A549 (cell line): ENCODE measurements around the gene RNF126. TPM values are rescaled to one million over a fixed set of nuclear protein-coding genes. Genes with fewer than 3 reads are reported as not detected.

Source experiments
- ATAC-seq, 2 experiments: fragments of 200-7000 bp in 1 of 2; fragments of >200 bp in 1 of 2; cut with Nextera tagmentation in 1 of 2; cut with Tn5 transposase in 1 of 2; 3 replicates each; pipeline versions ENCODE4 v1.8.0 to v1.9.1; 2018 to 2020; ENCODE audit warnings: mild to moderate bottlenecking in 1 of 2, moderate library complexity in 1 of 2
- CTCF ChIA-PET: fragments of 300-600 bp; sonication (Branson Sonifier 250); formaldehyde crosslinking; extraction: SDS; loops from one replicate; lab custom pipeline; 2021; ENCODE audit warnings: antibody characterized with exemption, inconsistent platforms; lab: Yijun Ruan, JAX
- POLR2A ChIA-PET: fragments of 350-600 bp; formaldehyde crosslinking; extraction: SDS; loops from one replicate; lab custom pipeline; 2021; ENCODE audit warnings: antibody characterized with exemption, inconsistent platforms; lab: Yijun Ruan, JAX
- DNase-seq, 2 experiments: peaks; one replicate each; pipeline versions ENCODE4 v3.0.0 to v3.0.0-alpha.2; 2011 to 2016; ENCODE audit warnings: low read depth in 1 of 2, low spot score in 1 of 2
- FAIRE-seq: peaks from 2 replicates; lab custom pipeline; 2011; peaks lifted over from hg19 to GRCh38; lab: Jason Lieb, UNC
- H3K27ac ChIP-seq, 2 experiments: fragments of >200 bp; sonication (Bioruptor Twin); formaldehyde crosslinking; 3 replicates each; pipeline ENCODE4 v1.5.1; 2016 to 2017
- H3K4me1 ChIP-seq: fragments of >200 bp; sonication (Bioruptor Twin); formaldehyde crosslinking; 3 replicates; pipeline ENCODE4 v1.6.1; 2016
- H3K4me2 ChIP-seq: fragments of >200 bp; sonication (Bioruptor Twin); formaldehyde crosslinking; 3 replicates; pipeline ENCODE4 v1.6.1; 2016
- H3K4me3 ChIP-seq: fragments of >200 bp; sonication (Bioruptor Twin); formaldehyde crosslinking; 3 replicates; pipeline ENCODE4 v1.5.1; 2016
- H3K9me3 ChIP-seq: fragments of >200 bp; sonication (Bioruptor Twin); formaldehyde crosslinking; 3 replicates; pipeline ENCODE4 v1.6.1; 2016
- CBX8 ChIP-seq: fragments of 200-600 bp; sonication (generic); IDR thresholded peaks from 2 replicates; pipeline ENCODE4 v1.6.1; 2016
- EHF ChIP-seq: fragments of 250-450 bp; sonication (Bioruptor Pico); IDR thresholded peaks from 2 replicates; pipeline ENCODE4 v1.5.0; 2020; ENCODE audit warnings: mild to moderate bottlenecking
- EP300 ChIP-seq, 2 experiments: fragments of >200 bp; sonication (Bioruptor Twin); formaldehyde crosslinking; IDR thresholded peaks; 2 replicates in 1 of 2; 3 replicates in 1 of 2; pipeline ENCODE4 v1.6.1; 2016 to 2017
- ESRRA ChIP-seq: fragments of 150-350 bp; IDR thresholded peaks from 2 replicates; pipeline ENCODE4 v1.6.1; 2014; ENCODE audit warnings: mild to moderate bottlenecking, low read length, borderline replicate concordance
- FOSL2 ChIP-seq, 2 experiments: fragments of 450-650 bp in 1 of 2; fragments of >200 bp in 1 of 2; sonication (Bioruptor Twin) in 1 of 2; formaldehyde crosslinking; IDR thresholded peaks; 2 replicates each; pipeline versions ENCODE4 v1.5.0 to v1.6.1; 2016 to 2020; ENCODE audit warnings: mild to moderate bottlenecking in 1 of 2, moderate library complexity in 1 of 2
- HDAC2 ChIP-seq: fragments of 200-600 bp; sonication (generic); IDR thresholded peaks from 2 replicates; pipeline ENCODE4 v1.6.1; 2016
- HEYL ChIP-seq: fragments of 250-450 bp; sonication (Bioruptor Pico); IDR thresholded peaks from 2 replicates; pipeline ENCODE4 v1.8.0; 2021; ENCODE audit warnings: mild to moderate bottlenecking, moderate library complexity
- HOXB5 ChIP-seq: fragments of 250-450 bp; sonication (Bioruptor Pico); IDR thresholded peaks from 2 replicates; pipeline ENCODE4 v1.5.0; 2020; ENCODE audit warnings: mild to moderate bottlenecking, moderate library complexity
- KDM1A ChIP-seq: fragments of 200-600 bp; sonication (generic); IDR thresholded peaks from 2 replicates; pipeline ENCODE4 v1.6.1; 2016; ENCODE audit warnings: low read depth, mild to moderate bottlenecking
- KDM5A ChIP-seq: fragments of 200-600 bp; sonication (generic); IDR thresholded peaks from 2 replicates; pipeline ENCODE4 v1.6.1; 2016; ENCODE audit warnings: antibody characterized with exemption, mild to moderate bottlenecking
- MYC ChIP-seq: IDR thresholded peaks from 2 replicates; pipeline ENCODE4 v1.6.1; 2012; ENCODE audit warnings: mild to moderate bottlenecking, inconsistent platforms, low read length, improper control_type of control experiment, borderline replicate concordance
- PHF8 ChIP-seq: fragments of 200-600 bp; sonication (generic); IDR thresholded peaks from 2 replicates; pipeline ENCODE4 v1.6.1; 2016; ENCODE audit warnings: low read depth, mild to moderate bottlenecking, antibody characterized with exemption, moderate library complexity, borderline replicate concordance
- RAD21 ChIP-seq, 2 experiments: fragments of >200 bp in 1 of 2; sonication (Bioruptor Twin) in 1 of 2; formaldehyde crosslinking in 1 of 2; IDR thresholded peaks in 1 of 2; conservative IDR thresholded peaks in 1 of 2; 2 replicates in 1 of 2; 3 replicates in 1 of 2; pipeline ENCODE4 v1.6.1; 2012 to 2018; ENCODE audit warnings: inconsistent platforms in 1 of 2
- RCOR1 ChIP-seq: fragments of 150-350 bp; IDR thresholded peaks from 2 replicates; pipeline ENCODE4 v1.6.1; 2014; ENCODE audit warnings: antibody characterized with exemption, low read length, low read depth
- TFCP2L1 ChIP-seq: fragments of 250-450 bp; sonication (Bioruptor Pico); IDR thresholded peaks from 2 replicates; pipeline ENCODE4 v1.5.0; 2021; ENCODE audit warnings: mild to moderate bottlenecking
- ZC3H11A ChIP-seq: fragments of 450-650 bp; IDR thresholded peaks from 2 replicates; pipeline ENCODE4 v1.6.1; 2014; ENCODE audit warnings: antibody characterized with exemption, mild to moderate bottlenecking
- WGBS: methylation state at CpG from one replicate; pipeline ENCODE4 v1.1.6; 2017; ENCODE audit errors: missing lambda C conversion rate; 5-methylcytosine and 5-hydroxymethylcytosine counted together
- polyA plus RNA-seq, 4 experiments: library from polyadenylated mRNA; depleted of rRNA in 3 of 4; stranded (reverse); fragments of >200 nt; fragmentation: RNase III in 1 of 4; extraction: RNeasy Plus Mini Kit Qiagen cat#74134 plus additional on column Dnase treatment in 1 of 4; gene quantifications; 2 replicates in 3 of 4; 3 replicates in 1 of 4; pipeline ENCODE4 v1.2.3, GENCODE V29; 2011 to 2017
- TF ChIP-seq, protein P1 (sequence below): fragments of >200 bp; sonication (Bioruptor Twin); formaldehyde crosslinking; IDR thresholded peaks from 3 replicates; pipeline ENCODE4 v1.5.1; 2016
- TF ChIP-seq, protein P2 (sequence below): fragments of >200 bp; sonication (Bioruptor Twin); formaldehyde crosslinking; IDR thresholded peaks from 2 replicates; pipeline ENCODE4 v1.6.1; 2016

RNF126 gene
- polyA plus RNA-seq, 2 of the 4 experiments (the other 2 are of a cell fraction): 3.1 to 35.0 TPM

DNA sequence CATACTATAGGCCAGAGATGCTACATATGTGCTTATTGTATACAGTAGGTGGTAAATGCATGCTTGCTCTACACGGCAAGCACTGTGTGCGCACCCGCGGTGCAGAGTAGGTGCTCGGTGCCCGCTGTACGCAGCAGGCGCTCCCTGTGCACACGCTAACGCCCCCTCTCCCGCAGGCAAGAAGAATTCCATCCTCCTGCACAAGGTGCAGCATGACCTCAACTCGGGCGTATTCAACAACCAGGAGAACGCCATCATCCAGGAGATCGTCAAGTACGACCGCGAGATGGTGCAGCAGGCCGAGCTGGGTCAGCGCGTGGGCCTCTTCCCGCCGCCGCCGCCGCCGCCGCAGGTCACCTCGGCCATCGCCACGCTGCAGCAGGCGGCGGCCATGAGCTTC is 47.4 kb downstream of the RNF126 start:
- no peaks in the 10 kb centered on the region for H3K9me3 ChIP-seq
- POLR2A ChIA-PET: no interaction called here
- DNase-seq (no peak), FAIRE-seq (no peak), ATAC-seq (no peak)
- CTCF ChIA-PET: no interaction called here
- H3K4me3 ChIP-seq: no peak overlapping the region
- H3K27ac ChIP-seq: no peak overlapping the region
- peaks cover 16% of the 10 kb centered on the region for H3K4me1 ChIP-seq
- 98% methylated on average over 21 of the region's 33 CpGs for WGBS
- no peak for TF ChIP-seq MYC
- H3K4me2 ChIP-seq: no peak overlapping the region

DNA sequence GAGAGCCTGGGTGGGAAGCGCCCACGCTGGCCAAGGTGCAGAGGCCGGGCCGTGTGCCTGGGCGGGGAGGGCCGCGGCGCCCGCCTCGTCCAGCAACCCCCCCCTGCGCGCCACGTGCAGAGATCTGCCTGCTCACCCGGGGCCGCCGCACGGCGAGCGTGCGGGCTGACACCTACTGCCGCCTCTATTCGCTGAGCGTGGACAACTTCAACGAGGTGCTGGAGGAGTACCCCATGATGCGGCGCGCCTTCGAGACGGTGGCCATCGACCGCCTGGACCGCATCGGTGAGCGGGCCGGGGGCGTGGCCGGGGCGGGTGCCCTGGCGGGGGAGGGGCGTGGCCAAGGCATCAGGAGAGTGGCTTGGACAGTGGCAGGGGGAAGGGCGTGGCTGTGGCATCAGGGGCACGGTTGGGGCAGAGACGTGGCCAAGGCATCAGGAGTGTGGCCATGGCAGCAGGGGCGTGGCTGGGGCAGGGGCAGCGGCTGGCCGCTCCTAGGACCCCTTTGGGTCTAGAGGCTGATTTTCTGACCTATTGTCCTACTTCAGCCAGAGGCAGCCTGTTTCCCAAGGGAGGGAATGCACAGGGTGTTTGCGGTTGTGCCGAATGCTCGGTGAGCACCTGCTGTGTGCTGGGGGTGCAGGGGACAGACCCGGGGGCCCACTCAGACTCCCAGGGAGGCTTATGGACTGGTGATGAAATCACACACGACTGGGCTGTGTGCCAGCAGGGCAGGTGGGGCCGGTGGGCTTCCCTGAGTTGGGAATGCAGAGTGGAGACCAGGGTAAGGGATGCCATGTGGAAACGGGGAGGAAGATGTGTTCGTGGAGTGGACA is 49.1 kb downstream of the RNF126 start:
- Histone ChIP-seq H3K27ac (peak overlapping the region in 1 of 2 experiments; percentile 45; a peak in 2 of 6 replicates), H3K4me3 (no peak overlapping the region), H3K4me1 (peaks cover 33% of the 10 kb centered on the region), H3K9me3 (no peaks in the 10 kb centered on the region), H3K4me2 (no peak overlapping the region)
- ATAC-seq (no peak), DNase-seq (no peak), FAIRE-seq (no peak)
- CTCF ChIA-PET: interaction anchor here (1.1 kb wide), 1 partner anchor 28 kb away, joined by 3 read pairs; no protein-coding TSS in a partner anchor
- POLR2A ChIA-PET: no interaction called here
- WGBS: 96% methylated on average over 19 of the region's 54 CpGs
- TF ChIP-seq RAD21 (conservative IDR thresholded peaks at IDR 0.05 in 1 of 2, IDR thresholded peaks at IDR 0.05 in 1 of 2): no peak
- no peak for TF ChIP-seq PHF8
- no peak for TF ChIP-seq KDM5A
- no peak for TF ChIP-seq HDAC2
- no peak for TF ChIP-seq RCOR1

DNA sequence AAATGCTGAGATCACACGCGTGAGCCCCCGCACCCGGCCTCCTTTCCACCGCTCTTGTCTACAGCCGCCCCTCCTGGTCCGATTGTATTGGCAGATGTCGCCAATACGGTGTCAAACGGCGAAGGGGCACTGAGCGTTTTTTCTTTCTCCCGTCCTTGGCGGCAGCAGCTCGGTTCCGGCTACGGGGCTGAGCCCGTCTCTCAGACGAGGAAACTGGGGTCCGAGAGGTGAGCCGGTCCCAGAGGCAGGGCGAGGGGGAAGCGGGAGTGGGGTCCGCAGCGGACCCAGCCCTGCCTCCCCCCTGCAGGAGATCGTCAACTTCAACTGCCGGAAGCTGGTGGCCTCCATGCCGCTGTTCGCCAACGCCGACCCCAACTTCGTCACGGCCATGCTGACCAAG is 50.1 kb downstream of the RNF126 start:
- H3K9me3 ChIP-seq: no peaks in the 10 kb centered on the region
- DNase-seq (no peak), FAIRE-seq (no peak), ATAC-seq (no peak)
- 97% methylated on average over 33 of the region's 33 CpGs for WGBS
- H3K4me1 ChIP-seq: peaks cover 40% of the 10 kb centered on the region
- ChIA-PET CTCF (interaction anchor here (1.1 kb wide), 1 partner anchor 27 kb away, joined by 3 read pairs; no protein-coding TSS in a partner anchor), POLR2A (no interaction called here)
- no peak overlapping the region for H3K4me3 ChIP-seq
- no peak overlapping the region for H3K27ac ChIP-seq
- no peak for TF ChIP-seq ESRRA
- no peak for TF ChIP-seq FOSL2 (IDR thresholded peaks at IDR 0.05)
- no peak for TF ChIP-seq FOSL2 (CRISPR knock-in tag; IDR thresholded peaks at IDR 0.05)
- no peak for TF ChIP-seq KDM1A
- TF ChIP-seq, protein P1, sequence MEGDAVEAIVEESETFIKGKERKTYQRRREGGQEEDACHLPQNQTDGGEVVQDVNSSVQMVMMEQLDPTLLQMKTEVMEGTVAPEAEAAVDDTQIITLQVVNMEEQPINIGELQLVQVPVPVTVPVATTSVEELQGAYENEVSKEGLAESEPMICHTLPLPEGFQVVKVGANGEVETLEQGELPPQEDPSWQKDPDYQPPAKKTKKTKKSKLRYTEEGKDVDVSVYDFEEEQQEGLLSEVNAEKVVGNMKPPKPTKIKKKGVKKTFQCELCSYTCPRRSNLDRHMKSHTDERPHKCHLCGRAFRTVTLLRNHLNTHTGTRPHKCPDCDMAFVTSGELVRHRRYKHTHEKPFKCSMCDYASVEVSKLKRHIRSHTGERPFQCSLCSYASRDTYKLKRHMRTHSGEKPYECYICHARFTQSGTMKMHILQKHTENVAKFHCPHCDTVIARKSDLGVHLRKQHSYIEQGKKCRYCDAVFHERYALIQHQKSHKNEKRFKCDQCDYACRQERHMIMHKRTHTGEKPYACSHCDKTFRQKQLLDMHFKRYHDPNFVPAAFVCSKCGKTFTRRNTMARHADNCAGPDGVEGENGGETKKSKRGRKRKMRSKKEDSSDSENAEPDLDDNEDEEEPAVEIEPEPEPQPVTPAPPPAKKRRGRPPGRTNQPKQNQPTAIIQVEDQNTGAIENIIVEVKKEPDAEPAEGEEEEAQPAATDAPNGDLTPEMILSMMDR: no peak
- TF ChIP-seq TFCP2L1 (CRISPR knock-in tag): no peak
- no peak for TF ChIP-seq EP300 (IDR thresholded peaks at IDR 0.05)
- no peak for TF ChIP-seq CBX8
- TF ChIP-seq ZC3H11A: no peak
- no peak for TF ChIP-seq EHF
- TF ChIP-seq HEYL (CRISPR knock-in tag): no peak
- TF ChIP-seq HOXB5 (CRISPR knock-in tag): no peak
- TF ChIP-seq KDM5A: no peak
- TF ChIP-seq, protein P2, sequence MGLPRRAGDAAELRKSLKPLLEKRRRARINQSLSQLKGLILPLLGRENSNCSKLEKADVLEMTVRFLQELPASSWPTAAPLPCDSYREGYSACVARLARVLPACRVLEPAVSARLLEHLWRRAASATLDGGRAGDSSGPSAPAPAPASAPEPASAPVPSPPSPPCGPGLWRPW: no peak
- no peak overlapping the region for H3K4me2 ChIP-seq
